HG03565 (cell line): Measurements from ENCODE around the gene S1PR1.
"Not testable (repeated sequence)": the region's sequence is repeated elsewhere in the genome, so short reads cannot be mapped to it uniquely, and the experiment has no call there.

ENCODE experiments used
- ATAC-seq: cut with Tn5 transposase; IDR thresholded peaks from one replicate; pipeline ENCODE4 v1.9.1; 2021; ENCODE audit warnings: mild to moderate bottlenecking, moderate library complexity; ENCODE audit not compliant: unreplicated experiment

The S1PR1 gene

DNA sequence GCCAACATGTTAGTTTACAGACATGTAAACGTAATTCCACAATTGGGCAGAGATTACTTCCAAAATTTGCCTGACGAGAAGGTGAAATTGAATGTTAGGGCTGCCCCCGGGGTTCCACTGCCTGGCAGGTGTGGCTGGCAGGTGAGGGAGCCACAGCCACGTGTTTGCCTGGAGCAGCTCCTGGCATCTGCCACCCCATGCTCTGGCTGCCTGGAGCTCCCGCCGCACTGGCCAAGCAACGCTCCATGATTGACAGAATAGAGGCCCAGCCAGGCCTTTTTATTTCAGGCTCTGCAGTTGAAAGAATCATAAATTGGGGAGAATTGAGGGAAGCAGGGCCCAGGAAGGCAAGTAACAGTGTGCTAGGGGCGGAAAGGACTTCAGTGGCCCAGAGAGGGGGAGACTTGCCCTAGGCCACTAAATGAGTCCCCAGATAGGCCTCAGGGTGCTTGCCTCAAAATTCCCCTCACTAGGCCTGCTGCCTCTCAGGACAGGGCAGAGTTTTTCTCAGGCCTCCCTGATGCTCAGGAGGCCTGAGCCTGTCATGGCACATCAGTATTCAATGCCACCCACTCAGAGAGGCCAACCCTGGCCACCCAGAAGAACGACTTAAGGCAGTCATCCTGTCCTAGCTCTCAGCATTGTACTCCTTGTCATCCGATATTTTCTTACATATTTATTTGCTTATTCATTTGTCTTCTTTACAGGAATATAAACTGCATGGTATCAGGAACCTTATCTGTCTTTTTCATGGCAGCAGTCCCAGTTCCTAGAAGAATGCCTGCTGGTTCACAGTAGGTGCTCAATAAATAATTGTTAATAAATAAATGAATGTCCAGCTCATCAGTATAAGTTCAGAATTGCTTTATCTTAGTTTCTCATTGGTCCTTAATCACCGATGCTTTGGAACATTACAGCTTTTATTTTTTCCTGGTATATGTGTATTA lies 16.6 kb upstream of the S1PR1 start:
- ATAC-seq: no peak

DNA sequence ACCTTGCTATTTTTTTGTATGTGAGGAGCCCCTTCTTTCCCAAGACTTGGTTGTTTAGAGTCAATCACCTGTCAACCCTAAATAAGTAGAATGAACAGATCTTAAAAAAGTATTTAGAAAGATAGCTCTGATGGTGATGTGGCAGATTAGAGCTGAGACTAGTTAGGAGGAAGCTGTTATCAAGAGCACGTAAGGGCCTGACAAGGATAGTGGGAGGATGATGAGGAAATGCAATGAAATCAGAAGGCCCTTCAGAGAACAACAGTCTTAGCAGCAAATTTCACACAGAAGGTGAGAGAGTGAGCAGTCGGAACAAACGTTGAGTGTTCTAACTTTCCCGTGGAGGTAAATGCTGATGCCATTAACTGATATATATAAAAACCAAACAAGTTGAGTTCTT lies 15.9 kb upstream of the S1PR1 start:
- no peak for ATAC-seq

GRCh38 chr1:101221945-101222429 lies 14.8 kb upstream of the S1PR1 start:
- ATAC-seq: peak; percentile 96

DNA sequence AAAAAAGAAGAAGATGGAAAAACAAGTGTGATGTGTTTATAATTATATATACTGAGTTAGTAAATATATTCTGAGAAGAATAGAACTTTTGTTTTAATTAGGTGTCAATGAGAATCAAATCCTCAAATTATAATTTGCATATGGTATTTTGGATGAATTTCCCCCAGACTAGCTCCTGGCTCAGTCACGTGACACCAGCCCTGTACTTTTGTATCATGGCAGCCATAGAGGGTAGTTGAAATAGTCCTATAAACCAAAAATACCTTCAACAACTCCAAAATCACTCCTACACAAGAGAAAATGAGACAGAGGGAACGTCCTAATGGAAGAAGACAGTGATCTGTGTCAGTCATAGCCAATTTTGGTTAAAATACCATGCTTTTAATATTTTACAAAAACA lies 9.0 kb upstream of the S1PR1 start:
- no peak for ATAC-seq

DNA sequence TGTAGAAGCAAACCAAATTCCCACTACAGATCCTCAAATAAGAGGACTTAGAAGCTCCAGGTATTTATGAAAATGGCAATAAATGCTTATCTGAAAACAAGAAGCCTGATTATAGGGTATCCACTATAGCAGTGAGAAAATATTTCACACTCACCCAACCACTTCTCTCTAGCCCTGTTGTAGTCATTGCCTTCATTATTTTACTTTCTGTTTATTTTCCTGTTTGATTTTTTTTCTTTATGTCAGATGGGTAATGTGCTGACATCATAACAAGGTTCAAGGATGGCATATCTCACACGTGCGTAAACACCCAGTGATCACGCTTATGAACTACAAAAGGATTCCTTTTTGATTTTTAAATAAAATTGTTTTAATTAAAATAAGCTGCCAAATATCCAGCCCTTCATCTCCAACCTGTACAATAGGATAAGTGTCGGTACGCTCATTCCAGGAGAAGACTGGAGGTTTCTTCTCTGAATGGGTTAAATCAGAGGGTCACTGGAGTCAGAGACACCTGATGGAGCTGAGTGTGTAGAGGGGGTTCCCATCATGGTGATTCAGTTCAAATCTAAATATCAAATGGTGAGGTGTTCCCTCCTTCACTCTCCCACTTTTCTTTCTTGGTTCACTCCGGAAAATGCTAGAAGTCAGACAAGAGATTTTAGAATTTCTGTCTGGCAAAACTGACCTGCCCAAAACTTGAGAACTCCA lies 8.2 kb upstream of the S1PR1 start:
- ATAC-seq: no peak

- ATAC-seq: not testable (repeated sequence)
These were observed 4.6 kb upstream of the S1PR1 start for GRCh38 chr1:101232182-101232581.

GRCh38 chr1:101233495-101233894 lies 3.3 kb upstream of the S1PR1 start:
- no peak for ATAC-seq

DNA sequence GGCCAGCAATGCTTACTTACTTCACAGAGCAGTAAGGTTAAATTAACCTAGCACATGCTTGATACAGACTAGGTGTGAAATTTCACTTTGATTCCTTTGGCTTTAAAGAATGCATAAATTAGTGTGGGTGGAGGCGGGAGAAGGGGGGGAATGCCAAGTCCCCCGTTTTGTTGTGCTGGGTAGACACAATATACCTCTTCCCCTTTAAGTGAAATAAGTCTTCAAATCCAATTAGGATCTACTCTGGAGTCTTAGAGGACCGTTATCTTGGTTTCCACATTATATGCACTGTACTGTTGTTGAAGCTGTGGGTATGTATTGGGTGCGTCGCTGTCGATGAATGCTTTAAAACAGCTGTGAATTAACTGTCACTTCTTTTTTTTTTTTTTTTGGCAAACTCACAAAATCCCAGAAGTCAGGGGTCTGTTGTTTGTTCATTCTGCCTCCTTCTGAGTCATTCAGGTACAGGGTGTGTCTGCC lies 1.6 kb upstream of the S1PR1 start:
- no peak for ATAC-seq

DNA sequence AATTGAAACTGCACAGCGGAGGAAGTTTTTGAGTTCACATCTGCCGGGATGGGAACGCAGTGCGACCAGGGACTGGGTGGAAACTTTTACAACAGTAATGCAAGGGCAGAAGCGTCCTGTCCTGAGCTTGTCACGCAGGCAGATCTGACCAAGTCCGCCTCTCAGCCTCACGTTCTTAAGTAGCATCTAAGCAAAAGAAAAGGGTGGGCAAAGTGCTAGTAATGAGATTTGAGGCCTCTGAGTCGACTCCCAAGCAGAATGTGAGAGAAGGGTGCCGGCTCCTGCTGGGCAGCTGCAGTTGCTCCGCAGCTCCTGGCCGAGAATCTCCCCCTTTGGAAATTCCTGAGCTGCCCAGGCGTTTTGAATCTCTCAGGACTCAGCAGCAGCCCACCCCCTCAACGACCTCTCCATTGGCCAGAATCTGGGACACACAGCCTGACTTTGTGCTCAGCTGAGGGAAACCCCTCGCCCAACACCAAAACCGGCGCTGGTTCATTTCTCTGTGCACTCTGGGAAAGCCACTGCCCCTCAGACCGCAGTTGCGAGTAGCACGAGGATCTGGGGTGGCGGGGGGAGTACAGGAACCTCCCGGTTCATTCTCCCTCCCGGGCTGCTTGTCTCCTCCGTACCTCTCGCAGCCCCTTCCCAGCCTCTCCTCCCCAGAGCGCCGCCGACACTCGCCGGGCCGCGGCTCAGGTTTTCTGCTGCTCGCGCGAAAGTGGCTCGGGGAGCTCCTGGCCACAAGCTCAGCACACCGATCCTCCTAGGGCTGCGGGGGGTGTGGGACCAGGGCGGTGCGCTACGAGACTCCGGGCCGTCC lies 913 bp upstream of the S1PR1 start:
- ATAC-seq: peak; percentile 63

- ATAC-seq: no peak
These were observed 514 bp downstream of the S1PR1 start for GRCh38 chr1:101237229-101237837.

DNA sequence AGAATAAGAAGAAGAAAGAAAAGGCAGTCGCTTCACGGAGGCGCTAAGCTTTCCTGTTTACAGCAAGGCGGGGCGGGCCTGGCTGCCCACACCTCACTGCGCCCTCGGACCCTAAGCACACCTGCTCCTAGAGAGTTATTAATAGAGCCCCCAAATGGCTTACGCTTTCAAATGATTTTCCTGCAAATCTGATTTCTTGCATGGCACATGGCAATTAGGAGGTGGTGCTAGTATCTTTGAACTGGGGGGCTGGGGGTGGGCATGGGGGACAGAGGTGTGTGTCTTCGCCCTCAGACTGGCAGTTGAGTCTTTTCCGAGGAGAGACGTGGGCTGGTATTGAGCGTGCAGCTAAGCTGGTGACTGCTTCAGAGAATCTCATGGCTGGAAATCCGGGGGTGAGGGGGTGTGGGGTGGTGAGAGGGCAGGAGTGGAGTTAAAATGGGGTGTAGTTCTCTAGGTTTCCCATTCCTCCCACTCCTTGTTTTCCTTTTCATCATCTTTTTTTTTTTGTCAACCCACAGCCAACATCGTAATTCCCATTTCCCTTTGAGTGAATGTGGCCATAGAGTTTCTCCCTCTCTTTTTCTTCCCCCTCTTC lies 1.3 kb downstream of the S1PR1 start:
- ATAC-seq: no peak

- peak; percentile 20 for ATAC-seq
These were observed 1.9 kb downstream of the S1PR1 start for GRCh38 chr1:101238681-101239094.

DNA sequence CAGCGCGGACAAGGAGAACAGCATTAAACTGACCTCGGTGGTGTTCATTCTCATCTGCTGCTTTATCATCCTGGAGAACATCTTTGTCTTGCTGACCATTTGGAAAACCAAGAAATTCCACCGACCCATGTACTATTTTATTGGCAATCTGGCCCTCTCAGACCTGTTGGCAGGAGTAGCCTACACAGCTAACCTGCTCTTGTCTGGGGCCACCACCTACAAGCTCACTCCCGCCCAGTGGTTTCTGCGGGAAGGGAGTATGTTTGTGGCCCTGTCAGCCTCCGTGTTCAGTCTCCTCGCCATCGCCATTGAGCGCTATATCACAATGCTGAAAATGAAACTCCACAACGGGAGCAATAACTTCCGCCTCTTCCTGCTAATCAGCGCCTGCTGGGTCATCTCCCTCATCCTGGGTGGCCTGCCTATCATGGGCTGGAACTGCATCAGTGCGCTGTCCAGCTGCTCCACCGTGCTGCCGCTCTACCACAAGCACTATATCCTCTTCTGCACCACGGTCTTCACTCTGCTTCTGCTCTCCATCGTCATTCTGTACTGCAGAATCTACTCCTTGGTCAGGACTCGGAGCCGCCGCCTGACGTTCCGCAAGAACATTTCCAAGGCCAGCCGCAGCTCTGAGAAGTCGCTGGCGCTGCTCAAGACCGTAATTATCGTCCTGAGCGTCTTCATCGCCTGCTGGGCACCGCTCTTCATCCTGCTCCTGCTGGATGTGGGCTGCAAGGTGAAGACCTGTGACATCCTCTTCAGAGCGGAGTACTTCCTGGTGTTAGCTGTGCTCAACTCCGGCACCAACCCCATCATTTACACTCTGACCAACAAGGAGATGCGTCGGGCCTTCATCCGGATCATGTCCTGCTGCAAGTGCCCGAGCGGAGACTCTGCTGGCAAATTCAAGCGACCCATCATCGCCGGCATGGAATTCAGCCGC lies 2.5 kb downstream of the S1PR1 start:
- ATAC-seq: no peak

GRCh38 chr1:101240041-101240430 lies 3.2 kb downstream of the S1PR1 start:
- no peak for ATAC-seq

DNA sequence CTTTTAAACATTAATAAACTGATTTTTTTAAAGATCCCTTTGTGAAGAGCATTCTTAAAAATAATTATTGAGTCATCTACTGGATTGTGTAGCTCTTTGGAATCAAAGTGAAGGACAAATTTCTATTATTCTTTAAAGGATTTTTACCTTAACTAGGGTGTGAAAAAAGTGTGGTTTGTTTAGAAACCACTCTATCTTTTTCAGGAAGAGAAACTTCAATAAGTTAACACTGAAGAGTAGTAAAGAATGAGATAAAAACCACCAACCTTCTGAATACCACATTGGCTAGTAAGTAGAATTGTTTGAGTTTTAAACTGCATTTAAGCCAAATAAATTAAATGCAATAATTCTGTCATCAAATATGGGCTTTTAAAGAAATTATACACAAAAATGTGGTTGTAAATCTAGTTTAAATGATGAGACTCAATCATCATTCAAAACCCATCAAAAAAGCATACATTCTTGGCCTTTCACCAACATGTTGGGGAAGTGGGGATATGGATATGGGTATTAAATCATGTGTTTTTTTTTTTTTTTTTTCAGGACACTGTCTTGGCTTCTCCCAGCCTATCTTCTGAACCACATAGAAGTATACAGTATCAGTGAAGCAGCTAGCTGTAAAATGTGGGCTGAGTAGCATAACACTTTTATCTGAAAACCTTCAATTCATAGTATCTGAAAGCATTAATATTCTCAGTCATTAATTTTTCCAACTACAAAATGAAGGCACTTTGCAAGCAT lies 4.8 kb downstream of the S1PR1 start:
- peak; percentile 43 for ATAC-seq

DNA sequence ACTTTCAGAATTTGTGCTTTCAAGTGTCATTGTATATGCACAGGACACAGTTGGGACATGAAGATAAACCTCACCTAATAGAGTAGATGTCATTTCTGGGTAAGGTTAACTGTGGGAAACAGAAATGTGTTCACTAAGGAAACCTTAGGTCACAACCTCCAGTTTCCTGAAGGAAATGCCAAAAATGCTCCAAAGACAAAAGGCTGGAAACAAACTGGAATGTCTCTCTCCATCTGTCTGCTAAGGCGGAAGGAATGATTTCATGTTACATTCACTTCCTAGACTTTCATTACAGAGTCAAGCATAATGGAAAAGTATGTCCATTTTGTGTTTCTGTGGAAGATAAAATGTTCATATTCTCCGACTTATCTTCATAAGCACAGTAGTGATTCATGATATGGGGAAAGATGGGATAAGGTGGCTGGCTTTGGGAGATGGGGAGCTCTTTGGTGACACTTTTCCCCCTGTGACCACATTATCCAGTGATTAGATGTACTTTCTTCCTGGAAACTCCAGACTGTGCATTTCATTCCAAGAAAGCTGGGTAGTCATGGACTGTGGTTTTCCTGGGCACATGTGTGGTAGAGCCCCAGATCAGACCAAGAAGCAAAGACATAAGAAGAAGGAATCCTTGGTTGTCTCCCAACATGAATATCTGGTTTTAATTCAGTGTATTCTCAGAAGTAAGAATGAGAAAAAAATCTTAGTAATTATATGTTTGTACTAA lies 5.7 kb downstream of the S1PR1 start:
- ATAC-seq: no peak

- ATAC-seq: no peak
These were observed 6.9 kb downstream of the S1PR1 start for GRCh38 chr1:101243751-101244150.

DNA sequence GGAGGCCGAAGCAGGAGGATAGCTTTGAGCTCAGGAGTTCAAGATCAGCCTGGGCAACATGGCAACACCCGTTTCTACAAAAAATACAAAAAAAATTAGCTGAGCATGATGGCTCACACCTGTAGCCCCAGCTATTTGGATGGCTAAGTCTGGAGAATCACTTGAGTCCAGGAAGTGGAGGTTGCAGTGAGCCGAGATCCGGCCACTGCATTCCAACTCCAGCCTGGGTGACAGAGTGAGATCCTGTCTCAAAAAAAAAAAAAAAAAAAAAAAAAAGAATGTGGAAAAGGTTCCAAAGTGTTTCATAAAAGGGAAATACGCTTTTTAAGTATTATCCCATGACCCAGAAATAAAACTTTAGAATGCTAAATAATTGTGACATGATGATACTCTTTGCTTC lies 8.0 kb downstream of the S1PR1 start:
- ATAC-seq: no peak
